GM19238 (cell line): ENCODE measurements around the gene HOXA6.

Experiments
- DNase-seq: peaks from one replicate; pipeline ENCODE4 v3.0.0; 2011; ENCODE audit warnings: low spot score; ENCODE audit not compliant: insufficient read length

HOXA6 gene

DNA sequence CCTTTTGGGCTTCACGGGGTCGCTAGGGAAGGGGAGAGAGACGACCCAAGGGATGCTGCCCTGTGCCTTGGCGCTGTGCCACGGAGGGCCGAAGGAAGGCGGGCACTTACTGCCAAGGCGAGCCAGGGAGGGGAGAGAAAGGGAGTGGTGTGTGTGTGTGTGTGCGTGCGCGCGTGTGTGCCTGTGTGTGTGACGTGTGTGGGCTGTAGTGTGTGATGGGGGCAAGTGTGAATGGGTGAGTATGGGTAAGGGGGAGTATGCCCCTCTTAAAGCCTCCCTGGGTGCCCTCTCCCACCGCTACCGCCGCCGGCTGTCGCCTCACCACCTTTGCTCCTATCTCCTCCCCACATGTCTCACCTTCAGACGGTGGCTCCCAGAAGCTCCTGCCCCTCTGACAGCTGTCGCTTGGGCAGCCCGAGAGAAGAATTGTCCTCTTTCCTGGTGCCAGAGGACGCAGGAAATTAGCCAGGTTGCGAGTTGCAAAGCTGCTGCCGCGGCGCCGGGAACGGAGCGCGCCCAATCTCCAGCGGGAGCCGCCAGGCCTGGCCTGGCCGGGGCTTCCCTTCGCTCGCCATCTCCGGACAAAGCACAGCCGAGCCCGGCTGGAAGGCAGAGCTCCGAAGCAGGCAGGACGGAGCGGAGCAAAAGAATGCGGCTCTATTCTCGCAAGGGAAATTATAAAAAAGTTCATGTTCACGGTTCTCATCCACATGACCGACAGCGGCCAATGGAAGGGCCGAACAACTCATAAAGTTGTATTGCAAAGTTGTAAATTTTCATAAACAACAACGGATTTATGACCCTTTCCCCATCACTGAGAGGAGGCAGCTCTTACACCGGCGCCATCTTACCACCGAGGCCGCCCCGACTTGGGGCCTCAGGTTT is 4.6 kb upstream of the HOXA6 start, which contains the start of gene HOXA3:
HOXA3 (minus strand) TSS at position 653 of the 885 bp plus-strand sequence. CDS start 41,943 bp downstream, outside the sequence.
- no peak for DNase-seq

DNA sequence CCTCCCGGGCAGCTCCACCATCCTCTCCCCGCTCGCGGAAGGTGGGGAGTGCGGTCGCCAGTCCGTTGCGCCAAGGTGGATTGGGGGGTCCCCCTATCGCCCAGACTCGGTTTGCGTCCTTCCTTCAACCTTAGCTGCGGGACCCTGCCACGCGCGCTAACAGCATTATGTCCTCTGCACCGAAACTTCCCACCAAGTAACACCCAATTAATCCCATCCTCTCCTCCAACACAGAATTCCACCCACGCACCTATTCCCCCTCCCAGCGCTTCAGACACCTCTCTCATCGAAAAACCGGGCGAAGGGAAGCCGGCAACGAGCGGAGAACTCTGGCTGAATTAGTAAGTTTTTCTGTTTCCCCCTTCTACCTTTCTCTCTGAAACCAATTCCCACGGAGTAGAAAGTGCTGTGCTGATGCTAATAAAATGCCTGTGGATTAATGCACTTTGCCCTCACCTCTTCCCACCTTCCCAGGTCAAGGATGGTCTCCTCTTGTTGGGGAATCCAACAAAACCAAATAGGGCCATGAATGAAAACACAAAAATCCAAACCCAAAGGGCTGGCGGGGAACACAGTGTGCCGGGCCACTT is 3.9 kb upstream of the HOXA6 start:
- no peak for DNase-seq

DNA sequence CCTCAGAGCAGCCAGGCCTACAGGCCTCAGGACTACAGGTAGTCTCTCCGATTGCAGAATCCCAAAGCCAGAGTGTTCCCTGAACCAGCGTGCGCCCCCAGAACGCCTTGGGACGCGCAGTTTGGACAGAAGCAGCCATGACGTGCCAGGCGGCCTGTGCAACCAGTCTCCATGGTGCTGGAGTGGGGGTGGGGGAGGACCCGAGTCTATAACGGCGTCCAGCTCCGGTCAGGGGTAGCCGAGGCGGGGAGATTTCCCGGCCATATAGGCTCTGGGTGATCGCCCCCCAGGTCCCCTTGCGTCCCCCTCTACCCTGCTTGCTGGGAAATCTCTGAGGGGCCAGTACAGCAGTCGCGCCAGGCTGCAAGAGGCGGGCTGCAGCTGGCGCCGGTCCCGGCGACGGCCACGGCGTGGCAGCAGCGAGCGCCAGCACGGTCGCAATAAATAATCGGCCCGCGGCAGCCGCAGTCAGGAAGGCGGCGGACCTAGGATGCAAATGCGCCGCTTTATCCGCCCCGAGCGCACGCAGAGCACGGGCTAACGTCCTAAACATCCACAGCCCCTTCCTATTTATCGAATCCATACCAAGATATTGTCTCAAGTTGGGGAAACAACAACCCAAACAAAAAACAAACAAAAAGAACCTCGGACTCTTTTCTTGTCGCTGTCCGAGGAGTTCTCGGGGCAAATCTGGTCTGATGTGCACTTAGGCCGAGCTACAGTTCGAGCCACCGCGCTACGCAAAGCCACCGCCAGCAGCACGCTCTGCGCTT is 3.2 kb upstream of the HOXA6 start:
- DNase-seq: peak; percentile 84

DNA sequence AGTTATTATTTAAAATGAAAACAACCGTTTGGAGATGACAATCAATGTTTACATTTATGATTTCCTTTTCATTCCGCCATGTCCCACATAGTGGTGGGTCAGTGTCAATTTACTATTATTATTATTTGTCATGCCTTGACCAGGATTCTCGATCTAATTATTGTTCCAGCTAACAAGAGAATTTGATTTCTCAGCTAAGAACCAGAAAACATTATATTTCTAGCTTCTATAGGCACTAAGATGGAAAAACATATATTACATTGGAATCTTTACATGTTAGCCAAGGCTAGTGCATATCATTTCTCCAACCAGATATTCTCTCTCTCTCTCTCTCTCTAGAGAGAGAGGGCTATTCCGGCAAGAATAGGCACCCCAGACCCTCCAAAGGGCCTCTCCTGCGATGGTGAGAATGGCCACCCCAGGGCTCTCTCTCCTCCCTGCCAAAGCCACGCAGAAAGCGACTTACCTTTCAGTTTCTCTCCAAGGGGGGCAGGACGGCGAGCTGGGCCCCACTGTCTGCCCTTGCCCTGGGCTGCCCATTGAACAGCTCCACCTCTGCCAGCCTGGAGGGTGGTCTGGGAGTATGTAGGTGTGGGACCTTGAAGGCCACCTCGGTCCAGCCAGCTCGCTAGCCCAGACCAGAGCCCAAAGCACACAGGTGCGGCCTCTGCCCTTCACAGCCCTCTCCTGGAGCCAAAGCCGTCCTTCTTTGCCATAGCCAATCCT is 2.4 kb upstream of the HOXA6 start:
- no peak for DNase-seq

DNA sequence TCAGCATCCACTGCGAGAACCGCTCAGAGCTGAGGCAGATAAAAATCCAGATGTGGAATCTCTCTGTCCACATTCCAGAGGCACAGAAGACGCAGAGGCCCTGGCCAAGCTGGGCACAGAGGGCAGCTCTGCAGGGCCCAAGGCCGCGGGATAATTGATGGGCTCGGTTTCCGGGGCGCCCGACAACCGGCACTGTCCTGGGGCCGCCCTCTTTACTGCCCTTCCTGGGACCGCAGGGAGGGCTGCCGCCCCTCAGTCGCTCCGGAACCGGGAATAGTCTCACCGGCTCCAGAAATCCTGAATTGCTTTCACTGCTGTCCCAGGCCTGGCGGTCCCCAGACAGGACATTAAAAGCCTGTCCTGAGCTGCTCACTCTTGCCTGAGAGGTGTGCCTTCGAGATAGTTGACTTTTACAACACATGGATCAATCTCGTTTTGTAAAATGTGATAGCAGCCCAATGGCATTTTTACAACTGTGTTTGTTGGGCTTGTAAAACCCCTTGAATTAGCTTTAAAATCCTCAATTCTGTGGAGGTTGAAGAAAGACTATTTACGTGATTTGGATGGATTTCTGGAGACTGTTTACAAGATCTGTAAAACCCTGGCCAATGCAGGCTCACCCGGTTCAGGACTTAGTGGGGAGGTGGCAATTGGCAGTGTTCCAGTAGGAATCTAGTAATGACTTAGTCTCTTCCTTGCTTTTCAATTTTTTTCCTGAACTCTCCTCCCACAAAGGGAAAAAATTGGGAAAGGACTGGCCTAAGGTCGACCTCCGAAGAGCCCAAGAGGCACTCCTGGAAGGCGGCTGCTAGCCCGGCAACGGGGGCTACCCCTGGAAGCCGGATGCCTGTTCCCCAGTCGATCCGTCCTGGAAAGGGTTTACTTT is 1.4 kb upstream of the HOXA6 start:
- no peak for DNase-seq

DNA sequence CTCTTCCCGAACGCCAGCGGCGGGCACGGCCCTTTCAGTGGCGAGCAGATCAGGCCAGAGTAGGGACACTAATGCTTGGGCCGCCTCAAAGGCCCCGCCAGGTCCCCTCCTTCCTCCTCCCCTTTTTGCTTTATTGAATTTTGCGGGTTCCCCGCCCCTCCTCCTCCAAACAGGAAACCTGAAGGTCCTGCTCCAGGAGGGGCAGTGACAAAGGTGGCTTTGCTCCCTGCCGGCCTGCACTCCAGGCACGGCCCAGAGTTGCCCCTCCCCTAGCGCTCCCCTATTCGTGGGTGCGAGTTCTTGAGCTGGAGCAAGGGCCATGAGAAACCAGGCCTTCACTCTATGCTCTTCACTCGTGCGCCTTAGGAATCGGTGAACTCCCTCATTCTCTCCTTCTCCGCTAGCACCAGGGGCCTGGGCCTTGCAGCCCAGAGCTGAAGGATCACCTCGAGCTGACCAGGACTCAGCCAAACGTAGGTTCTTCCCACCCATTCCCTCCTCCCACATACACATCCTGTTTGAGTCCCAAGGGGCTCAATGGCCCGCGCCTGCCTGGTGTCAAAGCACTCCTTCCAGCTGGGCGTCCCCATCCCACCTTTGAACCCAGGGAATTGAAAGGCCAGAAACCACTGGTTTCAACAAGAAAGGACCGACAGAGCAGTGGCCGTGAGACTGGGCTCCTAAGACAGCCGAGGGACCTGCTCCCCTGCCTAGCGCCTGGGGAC is 619 bp upstream of the HOXA6 start:
- DNase-seq: no peak

DNA sequence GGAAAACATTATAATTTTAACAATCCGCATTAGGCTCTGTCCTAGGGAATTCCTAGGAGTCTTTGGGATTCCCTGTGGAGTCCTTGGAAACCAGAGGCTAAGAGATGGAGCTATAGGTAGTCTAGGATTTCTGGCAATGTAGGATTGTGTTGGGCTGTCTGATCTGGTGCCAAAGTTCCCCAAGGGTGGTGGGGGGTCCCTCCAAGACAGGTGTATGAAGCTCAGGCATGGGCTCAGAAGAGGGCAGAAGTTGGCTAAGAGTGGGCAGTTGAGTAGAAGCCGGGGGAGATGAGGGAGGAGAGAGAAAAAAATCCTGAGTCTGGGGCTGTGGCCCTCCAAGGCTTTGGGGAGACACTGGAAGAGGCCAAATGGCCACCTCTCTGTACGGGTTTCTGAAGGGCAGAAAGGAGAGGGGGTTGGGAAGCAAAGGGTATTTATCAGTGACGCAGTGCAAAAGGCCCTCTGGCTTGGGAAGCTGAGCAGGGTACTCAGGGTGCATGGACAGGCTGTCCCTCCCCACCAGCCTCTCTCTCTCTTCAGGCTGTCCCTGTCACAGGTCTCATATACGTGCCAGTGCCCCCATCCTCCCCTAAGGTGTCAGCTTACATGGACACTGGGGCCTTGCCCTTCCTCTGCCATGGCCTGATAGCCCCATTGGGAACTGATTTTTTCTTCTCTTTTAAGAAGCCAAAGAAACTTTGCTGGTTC is 929 bp downstream of the HOXA6 start:
- no peak for DNase-seq

DNA sequence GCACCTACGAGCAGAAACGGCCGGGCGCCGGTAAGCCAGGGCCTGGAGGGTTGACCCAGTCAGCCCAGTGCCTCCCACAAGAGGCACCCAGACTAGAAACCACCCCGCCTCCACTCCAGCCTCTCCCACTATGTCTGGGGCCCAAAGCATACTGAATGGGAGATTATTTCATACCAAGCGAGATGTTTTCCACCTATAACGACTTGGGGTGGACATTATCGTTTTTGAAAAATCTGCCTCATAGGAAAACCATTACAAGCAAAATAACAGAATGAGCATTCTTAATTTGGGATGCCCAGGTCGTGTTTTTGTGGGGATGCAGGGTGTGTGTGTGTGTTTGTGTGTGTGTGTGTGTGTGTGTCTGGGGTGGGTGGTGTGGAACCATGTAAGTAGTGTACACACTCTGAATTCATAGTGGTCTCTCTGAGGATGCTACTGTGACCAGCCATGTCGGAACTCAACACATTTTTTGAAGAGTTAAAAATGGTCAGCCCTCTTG is 1.6 kb downstream of the HOXA6 start:
- DNase-seq: no peak

DNA sequence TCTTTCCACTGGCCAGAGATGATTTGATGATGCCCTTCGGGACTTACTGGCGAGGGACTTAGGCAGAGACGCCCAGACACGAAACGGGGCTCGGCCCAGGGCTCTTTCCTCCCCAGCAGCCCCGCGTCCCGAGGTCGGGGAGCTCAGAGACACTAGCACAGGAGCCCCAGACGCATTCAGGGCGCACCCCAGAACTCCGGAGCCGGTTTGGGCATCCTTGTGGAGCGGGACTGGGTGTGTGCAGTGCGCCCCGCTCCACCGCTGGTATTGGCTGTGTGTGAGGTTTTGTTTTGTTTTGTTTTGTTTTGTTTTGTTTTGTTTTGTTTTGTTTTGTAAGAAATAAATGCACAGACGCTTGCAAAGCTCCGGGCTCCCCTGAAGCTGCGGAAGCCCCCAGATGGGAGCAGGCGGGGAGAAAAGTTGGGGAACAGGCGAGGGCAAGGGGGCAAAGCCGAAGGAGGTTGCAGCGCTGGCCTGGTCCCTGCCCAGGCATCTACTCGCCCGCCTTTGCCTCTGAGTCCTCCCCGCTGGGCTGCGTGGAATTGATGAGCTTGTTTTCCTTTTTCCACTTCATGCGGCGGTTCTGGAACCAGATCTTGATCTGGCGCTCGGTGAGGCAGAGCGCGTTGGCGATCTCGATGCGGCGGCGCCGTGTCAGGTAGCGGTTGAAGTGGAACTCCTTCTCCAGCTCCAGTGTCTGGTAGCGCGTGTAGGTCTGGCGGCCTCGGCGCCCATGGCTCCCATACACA is 2.2 kb downstream of the HOXA6 start:
- no peak for DNase-seq

DNA sequence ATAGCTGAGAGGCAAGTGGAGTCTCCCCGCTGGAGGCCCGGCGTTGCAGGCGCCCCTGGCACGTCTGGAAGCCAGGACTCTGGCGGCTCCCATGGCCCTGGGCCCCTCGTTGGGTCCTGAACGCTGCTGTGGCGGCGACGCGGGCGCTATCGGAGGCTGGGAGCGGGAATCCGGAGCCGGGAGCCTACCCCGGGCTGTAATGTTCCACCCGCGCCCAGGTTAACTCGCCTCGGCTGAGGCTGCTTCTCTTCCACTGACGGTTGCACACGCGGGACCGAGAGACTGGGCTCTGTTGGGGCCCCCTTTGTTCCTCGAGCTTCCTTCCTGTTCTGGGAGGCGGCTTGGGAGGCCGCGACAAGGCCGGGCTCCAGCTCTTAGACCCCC is 2.8 kb downstream of the HOXA6 start:
- DNase-seq: no peak

DNA sequence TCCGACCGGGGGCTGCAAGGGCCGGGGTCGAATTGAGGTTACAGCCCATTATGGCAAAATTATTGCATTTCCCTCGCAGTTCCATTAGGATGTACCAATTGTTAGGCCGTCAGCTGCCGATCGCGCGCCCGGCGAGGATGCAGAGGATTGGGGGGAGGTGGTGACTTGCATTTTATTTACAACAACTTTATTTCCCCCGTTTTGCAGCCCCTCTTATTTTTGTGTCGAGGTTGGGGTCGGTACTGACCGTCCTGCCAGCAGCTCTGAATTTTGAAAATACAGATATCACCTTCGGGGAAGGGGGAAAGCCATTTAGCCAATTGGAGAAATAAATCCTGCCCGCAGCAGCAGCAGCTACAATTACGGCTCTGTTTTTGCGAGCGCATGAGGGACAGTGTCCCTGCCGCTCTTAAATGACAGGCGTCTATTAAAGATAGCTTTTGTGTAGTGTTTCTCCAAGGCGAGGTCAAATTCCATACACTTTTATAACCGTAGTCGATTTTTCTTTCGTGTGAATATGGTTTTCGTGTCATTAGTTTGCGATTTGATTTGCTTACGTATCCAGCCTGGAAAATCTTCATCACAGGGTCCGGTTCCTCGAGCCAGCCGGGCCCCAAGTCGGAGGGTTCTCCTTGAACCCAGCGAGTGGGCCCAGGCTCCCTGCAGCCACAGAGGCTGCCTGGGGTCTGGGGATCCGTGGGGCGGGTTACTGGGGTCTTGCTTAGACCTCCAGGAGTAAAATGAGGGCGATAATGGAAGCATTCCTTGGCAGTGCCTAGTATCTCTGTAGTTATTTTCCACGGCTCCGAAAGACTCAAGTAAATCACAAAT is 3.4 kb downstream of the HOXA6 start:
- DNase-seq: no peak

DNA sequence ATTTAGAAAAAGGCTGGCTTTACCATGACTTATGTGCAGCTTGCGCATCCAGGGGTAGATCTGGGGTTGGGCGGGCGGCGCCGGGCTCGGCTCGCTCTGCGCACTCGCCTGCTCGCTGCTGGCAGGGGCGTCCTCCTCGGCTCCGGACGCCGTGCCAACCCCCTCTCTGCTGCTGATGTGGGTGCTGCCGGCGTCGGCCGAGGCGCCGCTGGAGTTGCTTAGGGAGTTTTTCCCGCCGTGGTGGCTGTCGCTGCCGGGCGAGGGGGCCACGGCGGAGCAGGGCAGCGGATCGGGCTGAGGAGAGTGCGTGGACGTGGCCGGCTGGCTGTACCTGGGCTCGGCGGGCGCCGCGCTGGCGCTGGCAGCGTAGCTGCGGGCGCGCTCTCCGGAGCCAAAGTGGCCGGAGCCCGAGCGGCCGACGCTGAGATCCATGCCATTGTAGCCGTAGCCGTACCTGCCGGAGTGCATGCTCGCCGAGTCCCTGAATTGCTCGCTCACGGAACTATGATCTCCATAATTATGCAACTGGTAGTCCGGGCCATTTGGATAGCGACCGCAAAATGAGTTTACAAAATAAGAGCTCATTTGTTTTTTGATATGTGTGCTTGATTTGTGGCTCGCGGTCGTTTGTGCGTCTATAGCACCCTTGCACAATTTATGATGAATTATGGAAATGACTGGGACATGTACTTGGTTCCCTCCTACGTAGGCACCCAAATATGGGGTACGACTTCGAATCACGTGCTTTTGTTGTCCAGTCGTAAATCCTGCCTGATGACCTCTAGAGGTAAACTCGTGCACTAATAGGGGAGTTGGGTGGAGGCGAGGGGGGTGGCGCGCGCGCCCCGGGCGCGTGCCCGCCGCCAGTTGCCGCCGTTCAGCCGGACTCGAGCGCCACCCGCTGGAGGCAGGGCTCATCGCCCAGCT is 4.3 kb downstream of the HOXA6 start, which contains the start of gene HOXA5:
HOXA5 (minus strand) TSS at position 659 of the 927 bp plus-strand sequence; CDS start at position 585, 74 bp downstream.
- DNase-seq: no peak

DNA sequence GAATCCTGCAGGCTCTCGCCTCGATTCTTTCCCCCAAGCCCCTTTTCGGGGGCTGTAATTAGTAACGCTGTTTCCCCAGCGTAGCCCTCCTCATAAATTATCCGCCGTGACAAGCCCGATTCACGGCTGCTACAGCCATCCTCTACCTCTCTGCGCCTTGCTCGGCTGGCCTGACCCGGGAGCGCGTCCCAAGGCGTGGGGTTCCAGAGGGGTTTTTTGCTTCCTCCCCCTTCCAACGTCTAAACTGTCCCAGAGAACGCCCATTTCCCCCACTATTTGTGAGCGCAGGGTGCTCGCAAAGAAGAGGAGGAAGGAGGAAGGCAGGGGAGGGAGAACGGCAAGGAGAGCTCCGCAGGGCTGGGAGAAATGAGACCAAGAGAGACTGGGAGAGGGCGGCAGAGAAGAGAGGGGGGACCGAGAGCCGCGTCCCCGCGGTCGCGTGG is 5.0 kb downstream of the HOXA6 start:
- no peak for DNase-seq

DNA sequence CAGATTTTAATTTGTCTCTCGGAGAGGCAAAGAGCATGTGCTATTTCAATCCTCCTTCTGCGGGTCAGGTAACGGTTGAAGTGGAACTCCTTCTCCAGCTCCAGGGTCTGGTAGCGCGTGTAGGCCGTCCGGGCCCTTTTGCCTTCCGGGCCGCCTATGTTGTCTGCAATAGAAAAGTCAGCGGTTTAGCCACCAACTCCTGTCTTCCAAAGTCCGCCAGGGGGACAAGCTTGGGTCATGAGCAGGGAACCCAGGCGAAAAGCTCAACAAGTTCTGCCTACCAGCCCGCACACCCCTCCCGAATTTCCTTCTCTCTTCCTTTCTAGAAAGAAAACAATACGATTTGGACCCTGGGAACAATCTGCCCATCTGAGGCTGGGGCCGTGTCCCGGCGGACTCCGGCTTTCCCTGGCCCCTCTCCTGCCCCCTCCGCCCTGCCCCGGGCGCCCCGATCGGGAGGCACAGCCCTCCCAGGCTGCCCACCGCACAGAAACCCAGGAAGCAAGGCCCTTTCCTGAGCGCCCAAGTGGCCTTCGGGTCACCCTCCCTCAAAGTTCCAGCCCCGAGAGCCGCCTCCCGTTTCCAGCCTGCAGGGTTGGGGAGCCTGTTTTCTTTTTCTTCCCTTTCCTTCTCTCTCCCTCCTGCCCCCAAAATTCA is 5.5 kb downstream of the HOXA6 start:
- DNase-seq: no peak

DNA sequence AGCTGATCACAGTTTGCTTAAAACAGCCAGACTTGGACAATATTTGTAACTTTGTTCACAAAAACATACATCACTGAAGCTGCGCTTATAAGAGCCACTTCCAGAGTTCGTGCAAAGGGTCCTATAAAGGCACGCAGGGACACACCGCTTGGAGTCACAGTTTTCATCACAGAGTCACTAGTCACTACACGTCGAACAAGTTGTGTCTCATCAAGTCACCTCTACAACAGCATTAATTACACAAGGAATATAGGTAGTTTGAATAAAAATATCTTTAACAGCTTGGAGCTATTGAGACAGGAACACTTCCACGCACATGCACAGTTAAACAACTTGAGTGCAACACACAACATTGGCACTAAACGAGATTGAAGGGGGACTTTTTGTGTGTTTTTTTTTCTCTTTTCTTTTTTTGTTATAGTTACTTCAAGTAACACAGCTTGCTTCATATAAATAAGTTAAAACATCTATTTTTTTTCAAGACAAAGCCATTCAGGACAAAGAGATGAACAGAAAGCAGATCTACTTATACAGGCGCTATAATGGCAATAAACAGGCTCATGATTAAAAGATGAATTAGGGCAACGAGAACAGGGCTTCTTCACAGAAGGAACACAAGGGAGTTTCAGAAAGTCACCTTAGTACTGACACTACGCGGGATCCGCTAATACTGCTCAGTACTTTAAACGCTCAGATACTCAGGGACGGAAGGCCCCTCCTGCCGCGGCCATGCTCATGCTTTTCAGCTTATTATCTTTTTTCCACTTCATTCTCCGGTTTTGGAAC is 6.2 kb downstream of the HOXA6 start:
- DNase-seq: no peak
